Right ventricle myocardium superior (tissue), 1 donor: ENCODE results near the gene ACRV1. TPM values are rescaled to one million over a fixed set of nuclear protein-coding genes. Genes with fewer than 3 reads are reported as not detected.
A peak's percentile ranks its signal among the peaks of the same experiment; 100 is the strongest.

Source experiments
- ATAC-seq: fragments of 200-7000 bp; cut with Tn5 transposase; one replicate; pipeline ENCODE4 v1.9.1; 2020; ENCODE audit warnings: mild to moderate bottlenecking; ENCODE audit not compliant: poor library complexity
- DNase-seq: peaks from one replicate; pipeline ENCODE4 v3.0.0-alpha.2; 2020
- intact Hi-C: fragments of 100-400 bp; cut with DNase I; formaldehyde crosslinking; loops from one replicate; pipeline ENCODE4 v1.11.2; 2022
- total RNA-seq: library from RNA; stranded (reverse); fragmentation: NEBNext Ultra II Directional; extraction: Animal tissue kit (Norgen Biotek cat#: 25700); gene quantifications from one replicate; pipeline ENCODE4 v1.2.1, GENCODE V29; 2021
- donor health status: DM: no; HTN: yes; CAD: no; lungs with severe emphysema.

Gene ACRV1
- total RNA-seq, 1 donor from 2014 or later = not detected

DNA sequence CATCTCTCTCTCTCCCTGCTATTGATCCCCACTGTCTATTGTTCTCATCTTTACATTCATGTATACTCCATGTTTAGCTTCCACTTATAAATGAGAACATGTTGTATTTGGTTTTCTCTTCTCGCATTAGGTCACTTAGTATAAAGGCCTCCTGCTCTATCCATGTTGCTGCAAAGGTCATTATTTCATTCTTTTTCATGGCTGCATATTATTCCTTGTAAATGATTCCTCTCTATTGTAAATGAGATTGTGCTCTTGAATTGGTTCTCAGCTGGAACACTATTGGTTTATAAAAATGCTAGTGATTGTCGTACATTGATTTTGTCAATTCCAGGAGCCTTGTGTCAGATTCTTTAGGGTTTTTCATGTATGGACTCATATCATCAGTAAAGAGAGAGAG is 13.5 kb downstream of the ACRV1 start:
- no peak for ATAC-seq
- intact Hi-C loops = no loop called here
- no peak for DNase-seq

DNA sequence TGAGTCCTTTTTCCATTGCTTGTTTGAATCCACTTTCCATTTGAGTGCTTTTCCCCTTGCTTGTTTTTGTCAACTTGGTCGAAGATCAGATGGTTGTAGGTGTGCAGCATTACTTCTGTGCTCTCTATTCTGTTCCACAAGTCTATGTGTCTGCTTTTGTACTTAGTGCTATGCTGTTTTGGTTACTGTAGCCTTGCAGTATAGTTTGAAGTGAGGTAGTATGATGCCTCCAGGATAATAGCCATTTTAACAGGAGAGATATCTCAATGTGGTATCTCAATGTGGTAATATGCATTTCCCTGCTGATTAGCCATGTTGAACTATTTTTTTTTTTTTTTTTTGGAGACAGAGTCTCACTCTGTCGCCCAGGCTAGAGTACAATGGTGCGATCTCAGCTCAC is 16.7 kb downstream of the ACRV1 start:
- ATAC-seq (no peak), DNase-seq (no peak)
- intact Hi-C loops = no loop called here

DNA sequence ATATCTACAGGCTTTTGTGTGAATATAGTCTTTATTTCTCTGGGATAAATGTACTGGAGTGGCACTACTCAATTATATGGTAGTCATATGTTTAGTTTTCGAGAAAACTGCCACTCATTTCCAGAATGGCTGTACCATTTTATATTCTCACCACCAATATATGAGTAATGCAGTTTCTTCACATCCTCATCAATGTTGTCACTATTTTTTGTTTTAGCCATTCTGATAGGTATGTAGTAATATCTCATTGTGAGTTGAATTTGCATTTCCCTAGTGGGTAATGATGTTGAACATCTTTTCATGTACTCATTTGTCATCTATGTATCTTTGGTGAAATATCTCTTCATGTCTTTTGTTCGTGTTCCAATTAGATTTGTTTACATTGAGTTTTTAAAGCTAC is 18.0 kb downstream of the ACRV1 start:
- DNase-seq (no peak), ATAC-seq (no peak)
- intact Hi-C loops = no loop called here

DNA sequence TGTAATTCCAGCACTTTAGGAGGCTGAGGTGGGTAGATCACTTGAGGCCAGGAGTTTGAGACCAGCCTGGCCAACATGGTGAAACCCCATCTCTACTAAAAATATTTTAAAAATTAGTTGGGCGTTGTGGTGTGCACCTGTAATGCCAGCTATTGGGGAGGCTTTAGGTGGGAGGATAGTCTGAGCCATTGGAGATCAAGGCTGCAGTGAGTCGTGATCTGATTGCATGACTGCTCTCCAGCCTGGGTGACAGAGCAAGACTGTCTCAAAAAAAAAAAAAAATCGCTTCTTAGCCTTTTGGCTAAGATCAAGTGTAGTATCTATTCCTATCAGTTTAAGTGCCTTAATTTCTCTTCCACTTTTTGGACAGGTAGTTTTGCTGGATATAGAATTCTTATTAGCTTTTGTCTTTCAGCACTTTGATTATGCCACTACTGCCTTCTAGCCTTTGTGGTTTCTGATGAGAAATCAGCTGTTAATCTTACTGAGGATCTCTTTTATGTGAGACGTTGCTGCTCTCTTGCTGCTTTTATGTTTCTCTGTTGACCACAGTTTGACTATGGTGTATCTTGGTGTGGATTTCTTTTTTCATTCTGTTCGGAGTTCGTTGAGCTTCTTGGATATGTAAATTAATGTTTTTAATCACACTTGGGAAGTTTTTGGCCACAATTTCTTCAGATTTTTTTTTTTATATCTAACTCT is 31.0 kb downstream of the ACRV1 start:
- DNase-seq (no peak), ATAC-seq (no peak)
- intact Hi-C loops = no loop called here

DNA sequence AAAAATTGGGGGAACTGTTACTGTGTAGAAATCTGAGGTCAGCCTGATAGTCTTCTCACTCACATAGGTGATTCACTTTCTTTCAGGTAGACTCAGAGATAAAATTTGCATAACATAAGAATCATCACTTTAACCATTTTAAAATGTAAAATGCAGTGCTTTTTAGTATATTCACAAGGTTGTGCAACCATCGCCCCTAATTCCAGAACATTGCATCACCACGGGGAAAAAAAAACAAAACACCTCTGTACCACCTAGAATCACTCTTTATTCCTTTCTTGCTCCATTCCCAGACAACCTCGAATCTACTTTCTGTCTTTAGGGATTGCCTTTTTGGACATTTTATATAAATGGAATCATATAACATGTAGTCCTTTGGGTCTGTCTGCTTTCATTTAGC is 34.8 kb downstream of the ACRV1 start:
- ATAC-seq = no peak
- intact Hi-C loops = no loop called here

DNA sequence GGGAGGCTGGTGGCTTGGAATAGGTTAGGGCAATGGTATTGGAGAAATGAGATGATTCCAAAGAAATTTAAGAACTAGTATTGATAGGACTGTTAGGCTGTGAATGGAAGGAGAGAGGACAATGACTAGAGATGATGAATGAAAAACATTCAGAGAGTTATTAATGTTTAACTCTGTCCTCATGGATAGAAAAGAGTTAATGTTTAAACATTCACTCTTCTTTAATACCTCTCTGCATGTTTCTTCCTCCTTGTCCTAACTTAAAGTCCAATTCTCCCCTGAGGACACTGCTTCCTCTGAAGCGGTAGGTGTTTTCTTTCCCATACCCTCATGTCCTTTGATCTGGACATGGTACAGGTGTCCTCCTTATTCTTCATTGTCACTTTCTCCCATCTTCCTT is 42.3 kb downstream of the ACRV1 start:
- DNase-seq (no peak), ATAC-seq (no peak)
- intact Hi-C loops = no loop called here

More for the DNA sequence above, 34.8 kb downstream of the ACRV1 start:
- DNase-seq = no peak

DNA sequence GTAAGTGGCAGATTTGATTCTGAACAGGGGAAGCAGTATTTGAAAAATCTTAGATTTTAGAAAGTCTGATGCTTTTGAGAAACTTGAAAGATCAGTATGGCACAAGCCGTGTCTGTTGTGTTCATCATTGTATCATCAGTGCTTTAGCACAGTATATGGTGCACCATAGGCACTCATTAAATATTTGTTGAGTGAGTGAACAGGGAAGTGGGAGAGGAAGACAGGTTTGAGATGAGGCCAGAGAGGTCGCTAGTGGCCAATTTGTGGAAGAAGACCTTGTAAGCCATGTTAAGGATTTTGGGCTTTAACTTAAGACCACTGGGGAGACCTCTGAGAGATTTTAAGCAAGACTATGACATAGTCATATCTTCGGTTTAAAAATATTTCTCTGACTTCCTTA is 42.8 kb downstream of the ACRV1 start:
- DNase-seq (no peak), ATAC-seq (no peak)
- intact Hi-C loops = no loop called here

DNA sequence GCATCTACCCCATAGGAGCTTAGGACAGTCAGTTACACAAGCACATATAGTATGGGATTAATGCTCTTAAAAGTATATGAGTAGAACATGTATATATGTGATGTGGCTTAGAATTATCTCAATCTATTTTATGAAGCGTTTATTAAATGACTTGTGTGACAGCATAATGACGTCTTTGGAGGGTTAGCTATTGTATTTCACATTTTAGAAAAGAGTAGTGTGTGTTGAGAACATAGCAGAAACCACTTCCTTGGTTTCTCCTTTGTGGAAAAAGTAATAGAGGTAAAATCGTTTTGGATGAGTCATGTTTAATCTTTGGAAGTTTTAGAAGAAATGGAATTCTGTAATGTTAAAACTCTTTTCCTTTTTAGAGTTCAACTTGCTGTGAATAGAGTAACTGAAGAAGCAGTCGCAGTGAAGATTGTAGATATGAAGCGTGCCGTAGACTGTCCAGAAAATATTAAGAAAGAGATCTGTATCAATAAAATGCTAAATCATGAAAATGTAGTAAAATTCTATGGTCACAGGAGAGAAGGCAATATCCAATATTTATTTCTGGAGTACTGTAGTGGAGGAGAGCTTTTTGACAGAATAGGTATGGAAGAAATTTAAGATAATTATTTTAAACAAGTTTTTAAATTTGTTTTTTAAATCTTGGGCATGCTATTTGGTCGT is 53.3 kb downstream of the ACRV1 start:
- intact Hi-C loops = loop anchor here (10.0 kb wide), 2 partner anchors 53 to 247 kb away; no protein-coding TSS in a partner anchor
- DNase-seq (no peak), ATAC-seq (no peak)

DNA sequence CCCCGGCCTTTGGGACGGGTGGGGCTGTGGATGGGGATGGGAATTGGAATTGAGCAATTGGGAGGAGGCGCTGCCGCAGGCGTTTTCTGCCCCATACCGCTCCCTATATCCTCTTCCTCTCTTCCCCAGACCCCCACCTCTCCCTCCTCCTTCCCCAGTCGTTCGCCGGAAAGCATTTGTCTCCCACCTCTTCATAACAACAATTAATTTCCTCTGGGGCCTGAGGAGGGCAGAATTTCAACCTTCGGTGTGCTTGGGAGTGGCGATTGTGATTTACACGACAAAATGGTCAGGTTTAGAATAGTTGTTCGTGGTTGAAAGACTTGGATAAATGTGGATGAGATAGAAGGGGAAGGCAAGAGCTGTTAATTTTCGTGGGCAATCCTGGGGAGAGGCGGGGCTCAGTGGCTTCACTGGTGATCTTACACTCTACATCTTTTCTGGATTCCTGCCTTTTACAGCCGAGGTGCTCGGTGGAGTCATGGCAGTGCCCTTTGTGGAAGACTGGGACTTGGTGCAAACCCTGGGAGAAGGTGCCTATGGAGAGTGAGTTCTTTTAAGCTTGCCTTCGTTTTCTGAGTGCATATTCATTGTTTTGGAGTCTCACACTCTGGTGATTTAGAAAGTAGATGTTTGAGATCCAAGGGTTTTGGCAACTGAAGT is 54.2 kb downstream of the ACRV1 start:
- DNase-seq (no peak), ATAC-seq (peak; percentile 28)
- intact Hi-C loops = loop anchor here (10.0 kb wide), 2 partner anchors 52 to 248 kb away; no protein-coding TSS in a partner anchor

DNA sequence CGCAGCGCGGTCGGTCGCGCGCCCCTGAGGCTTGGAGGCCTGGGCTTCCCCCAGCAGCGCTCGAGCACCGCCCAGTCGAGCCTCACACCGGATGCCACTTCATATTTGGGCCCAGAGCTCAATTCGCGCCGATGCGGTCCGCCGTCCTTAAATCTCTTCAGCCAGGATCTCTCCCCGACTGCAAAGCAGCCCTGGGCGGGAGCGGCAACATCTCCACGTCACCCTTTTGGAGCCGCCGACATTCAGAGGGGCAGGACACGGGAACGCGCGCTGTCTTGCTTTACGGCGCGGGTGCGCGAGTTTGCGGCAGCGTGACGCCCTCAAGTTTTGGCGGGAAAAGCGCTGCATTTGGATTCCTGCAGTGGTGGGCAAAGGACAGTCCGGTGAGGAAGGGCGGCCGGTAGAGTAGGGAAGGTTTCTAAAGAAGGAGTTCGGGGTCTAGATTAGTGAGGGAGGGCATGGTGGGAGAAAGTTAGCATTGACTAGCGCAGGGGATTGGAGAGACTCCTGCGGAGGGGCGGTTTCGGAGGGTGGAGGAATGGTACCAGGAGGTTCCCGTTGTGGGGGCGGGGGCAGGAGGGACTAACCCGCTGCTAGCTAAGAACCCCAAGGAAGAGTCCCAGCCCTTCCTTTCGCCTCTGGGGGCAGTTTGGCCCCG is 54.9 kb downstream of the ACRV1 start:
- peak; percentile 92 for DNase-seq
- intact Hi-C loops = loop anchor here (10.0 kb wide), 2 partner anchors 51 to 249 kb away; no protein-coding TSS in a partner anchor
- peak; percentile 98 for ATAC-seq

DNA sequence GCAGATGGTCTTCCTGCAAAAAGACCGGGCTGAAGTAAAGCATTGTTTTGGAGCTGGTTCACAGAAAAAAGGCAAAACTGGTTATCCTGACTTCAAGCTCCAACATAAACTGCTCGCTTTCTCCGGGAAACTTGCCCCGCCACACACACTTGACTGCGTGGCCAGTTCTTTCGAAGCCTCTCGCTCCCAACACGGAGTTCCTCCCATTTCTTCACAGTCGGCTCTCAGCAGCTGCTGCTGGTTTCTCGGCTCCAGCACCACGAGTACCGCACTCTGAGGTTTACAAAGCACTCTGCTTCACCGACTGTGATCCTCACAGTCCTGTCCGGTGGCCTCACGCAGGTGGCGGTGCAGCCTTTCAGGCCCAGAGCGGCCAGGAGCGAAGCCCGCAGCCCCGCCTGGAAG is 55.4 kb downstream of the ACRV1 start:
- ATAC-seq = peak; percentile 66
- intact Hi-C loops = loop anchor here (10.0 kb wide), 2 partner anchors 50 to 250 kb away; no protein-coding TSS in a partner anchor
- no peak for DNase-seq

DNA sequence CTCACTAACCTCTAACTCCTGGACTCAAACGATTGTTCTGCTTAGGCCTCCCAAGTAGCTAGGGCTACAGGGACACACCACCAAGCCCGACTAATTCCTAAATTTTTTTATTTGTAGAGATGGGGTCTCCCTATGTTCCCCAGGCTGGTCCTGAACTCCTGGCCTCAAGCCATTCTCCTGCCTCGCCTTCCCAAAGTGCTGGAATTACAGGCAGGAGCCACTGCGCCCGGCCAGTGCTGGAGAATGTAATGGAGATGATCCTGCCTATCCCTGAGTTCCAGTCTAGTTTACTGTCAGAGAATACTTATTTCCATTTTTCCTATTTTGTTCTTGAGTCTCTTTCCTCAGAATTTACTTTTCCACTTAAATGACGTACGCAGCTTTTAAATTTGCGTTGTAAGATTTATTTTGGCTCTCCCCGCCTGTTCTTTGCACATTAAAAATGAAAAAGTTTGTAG is 55.9 kb downstream of the ACRV1 start, which contains the start of gene CHEK1:
Gene CHEK1, plus strand, starts transcription at position 408 of the 458 bp plus-strand sequence. CDS start 1,606 bp downstream, outside the sequence.
- ATAC-seq = no peak

DNA sequence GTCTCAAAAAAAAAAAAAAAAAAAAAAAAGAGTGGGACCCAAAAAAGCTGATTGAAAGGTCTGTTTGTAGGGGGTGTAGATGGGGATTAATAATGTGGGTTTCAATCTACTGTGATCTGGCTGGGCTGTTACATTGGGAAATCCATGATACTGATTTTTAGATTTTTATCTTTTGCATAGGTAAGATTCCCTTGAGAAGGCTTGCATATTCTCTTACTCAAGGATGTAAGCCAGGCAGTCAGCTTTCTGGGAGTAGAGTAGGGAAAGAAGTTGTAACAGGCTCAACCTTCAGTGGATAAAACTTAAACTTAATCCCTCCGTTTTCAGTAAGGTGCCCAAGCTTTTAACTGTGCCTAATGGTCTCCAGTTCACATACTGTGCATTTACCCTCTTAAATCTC is 57.6 kb downstream of the ACRV1 start:
- intact Hi-C loops = loop anchor here (10.0 kb wide), 2 partner anchors 48 to 252 kb away; no protein-coding TSS in a partner anchor
- DNase-seq = no peak
- no peak for ATAC-seq

More for the DNA sequence above, 55.9 kb downstream of the ACRV1 start, which contains the start of gene CHEK1:
- intact Hi-C loops = loop anchor here (10.0 kb wide), 2 partner anchors 50 to 250 kb away; no protein-coding TSS in a partner anchor
- DNase-seq = no peak

DNA sequence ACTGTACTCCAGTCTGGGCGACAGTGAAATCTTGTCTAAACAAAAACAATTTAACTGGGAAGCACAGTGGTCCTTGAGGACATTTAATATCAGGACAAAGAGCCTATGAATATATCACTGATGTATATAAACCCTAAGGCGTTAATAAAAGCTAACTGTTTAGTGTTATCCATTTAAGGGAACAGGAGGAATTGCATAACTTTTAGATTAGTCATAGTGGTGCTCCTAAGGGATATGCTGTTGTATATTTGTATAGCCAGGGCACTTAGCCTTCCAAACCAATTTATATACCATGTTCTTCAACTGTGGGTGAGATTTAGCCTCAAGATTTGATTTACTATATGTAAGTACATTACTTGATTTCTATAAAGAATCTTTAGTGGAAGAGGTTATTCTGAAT is 58.7 kb downstream of the ACRV1 start:
- DNase-seq = no peak
- intact Hi-C loops = loop anchor here (10.0 kb wide), 2 partner anchors 47 to 253 kb away; no protein-coding TSS in a partner anchor
- no peak for ATAC-seq

Other genes starting within 250 kb of the ACRV1 start
- 41.9 TPM for gene FEZ1, start 184.6 kb downstream of the ACRV1 start, total RNA-seq
- 53.0 TPM for gene EI24, start 111.4 kb downstream of the ACRV1 start, total RNA-seq
- 54.0 TPM for gene STT3A, start 88.0 kb downstream of the ACRV1 start, total RNA-seq
- 0.83 TPM for gene CHEK1, start 55.7 kb downstream of the ACRV1 start, total RNA-seq
- not detected for gene PATE1, start 65.4 kb upstream of the ACRV1 start, total RNA-seq
- gene PATE2, start 98.0 kb upstream of the ACRV1 start, total RNA-seq = not detected
- gene PATE3, start 107.3 kb upstream of the ACRV1 start, total RNA-seq = not detected
- not detected for gene PATE4, start 152.5 kb upstream of the ACRV1 start, total RNA-seq
- 4.4 TPM for gene HYLS1, start 206.8 kb upstream of the ACRV1 start, total RNA-seq
- gene PUS3, start 222.4 kb upstream of the ACRV1 start, total RNA-seq = 5.1 TPM
- gene DDX25, start 223.7 kb upstream of the ACRV1 start, total RNA-seq = not detected